Lower lobe of right lung (tissue), 2 donors: ENCODE data around the gene TIMM8A. TPM values are rescaled to one million over a fixed set of nuclear protein-coding genes. Genes with fewer than 3 reads are reported as not detected.

ENCODE experiments used
- ATAC-seq, 2 donors: fragments of 200-7000 bp; cut with Tn5 transposase; one replicate each; pipeline ENCODE4 v1.9.1; 2020 to 2022; ENCODE audit warnings: mild to moderate bottlenecking in 2 of 2, moderate library complexity in 2 of 2
- DNase-seq: peaks from one replicate; pipeline ENCODE4 v3.0.0-alpha.2; 2020
- H3K27ac ChIP-seq: fragments of 200-600 bp; one replicate; pipeline ENCODE4 v1.8.0; 2022
- H3K27me3 ChIP-seq: fragments of 200-600 bp; one replicate; pipeline ENCODE4 v1.8.0; 2022; ENCODE audit warnings: low read depth
- H3K36me3 ChIP-seq: fragments of 200-600 bp; one replicate; pipeline ENCODE4 v1.8.0; 2022; ENCODE audit warnings: mild to moderate bottlenecking
- H3K4me1 ChIP-seq: fragments of 200-600 bp; one replicate; pipeline ENCODE4 v1.8.0; 2022
- H3K4me3 ChIP-seq: fragments of 200-600 bp; one replicate; pipeline ENCODE4 v1.8.0; 2022; ENCODE audit warnings: mild to moderate bottlenecking
- H3K9me3 ChIP-seq: fragments of 200-600 bp; one replicate; pipeline ENCODE4 v1.8.0; 2022
- intact Hi-C: fragments of 100-400 bp; cut with DNase I; formaldehyde crosslinking; loops from one replicate; pipeline ENCODE4 v1.11.0; 2022
- total RNA-seq: library from RNA; stranded (reverse); fragmentation: NEBNext Ultra II Directional; extraction: Animal tissue kit (Norgen Biotek cat#: 25700); gene quantifications from one replicate; pipeline ENCODE4 v1.2.1, GENCODE V29; 2021
- TF ChIP-seq, protein P1 (sequence below): fragments of 200-600 bp; IDR thresholded peaks from one replicate; pipeline ENCODE4 v1.8.0; 2022; ENCODE audit warnings: antibody characterized with exemption, mild to moderate bottlenecking
- donor health status: DM: no; HTN: yes; CAD: no; lungs with severe emphysema.

Gene TIMM8A
- total RNA-seq, 1 donor from 2014 or later: 6.6 TPM

DNA sequence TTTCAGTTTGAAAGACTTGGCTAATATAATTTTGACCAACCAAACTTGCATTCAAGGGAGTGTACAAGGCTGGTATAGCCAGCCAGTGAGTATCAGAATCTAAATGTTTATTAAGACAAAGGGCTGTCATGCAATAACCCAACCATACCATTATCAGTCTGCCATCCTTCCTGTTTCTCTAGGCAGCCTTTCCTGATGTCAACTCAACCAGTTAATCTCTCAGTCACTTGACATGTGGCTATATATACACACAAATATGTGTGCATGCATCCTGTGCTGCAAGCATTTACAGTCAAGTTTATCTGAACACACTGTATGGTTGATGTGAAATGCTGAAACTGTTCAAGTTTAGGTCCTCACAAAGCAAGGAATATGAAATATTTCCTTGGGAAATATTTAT lies 20.3 kb upstream of the TIMM8A start:
- intact Hi-C loops: no loop called here
- DNase-seq: no peak
- Histone ChIP-seq H3K27me3 (no peaks in the 10 kb centered on the region), H3K9me3 (no peaks in the 10 kb centered on the region), H3K36me3 (no peaks in the 10 kb centered on the region), H3K4me3 (no peak overlapping the region), H3K27ac (no peak overlapping the region), H3K4me1 (no peaks in the 10 kb centered on the region)
- TF ChIP-seq, protein P1, sequence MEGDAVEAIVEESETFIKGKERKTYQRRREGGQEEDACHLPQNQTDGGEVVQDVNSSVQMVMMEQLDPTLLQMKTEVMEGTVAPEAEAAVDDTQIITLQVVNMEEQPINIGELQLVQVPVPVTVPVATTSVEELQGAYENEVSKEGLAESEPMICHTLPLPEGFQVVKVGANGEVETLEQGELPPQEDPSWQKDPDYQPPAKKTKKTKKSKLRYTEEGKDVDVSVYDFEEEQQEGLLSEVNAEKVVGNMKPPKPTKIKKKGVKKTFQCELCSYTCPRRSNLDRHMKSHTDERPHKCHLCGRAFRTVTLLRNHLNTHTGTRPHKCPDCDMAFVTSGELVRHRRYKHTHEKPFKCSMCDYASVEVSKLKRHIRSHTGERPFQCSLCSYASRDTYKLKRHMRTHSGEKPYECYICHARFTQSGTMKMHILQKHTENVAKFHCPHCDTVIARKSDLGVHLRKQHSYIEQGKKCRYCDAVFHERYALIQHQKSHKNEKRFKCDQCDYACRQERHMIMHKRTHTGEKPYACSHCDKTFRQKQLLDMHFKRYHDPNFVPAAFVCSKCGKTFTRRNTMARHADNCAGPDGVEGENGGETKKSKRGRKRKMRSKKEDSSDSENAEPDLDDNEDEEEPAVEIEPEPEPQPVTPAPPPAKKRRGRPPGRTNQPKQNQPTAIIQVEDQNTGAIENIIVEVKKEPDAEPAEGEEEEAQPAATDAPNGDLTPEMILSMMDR: no peak
- ATAC-seq: no peak

DNA sequence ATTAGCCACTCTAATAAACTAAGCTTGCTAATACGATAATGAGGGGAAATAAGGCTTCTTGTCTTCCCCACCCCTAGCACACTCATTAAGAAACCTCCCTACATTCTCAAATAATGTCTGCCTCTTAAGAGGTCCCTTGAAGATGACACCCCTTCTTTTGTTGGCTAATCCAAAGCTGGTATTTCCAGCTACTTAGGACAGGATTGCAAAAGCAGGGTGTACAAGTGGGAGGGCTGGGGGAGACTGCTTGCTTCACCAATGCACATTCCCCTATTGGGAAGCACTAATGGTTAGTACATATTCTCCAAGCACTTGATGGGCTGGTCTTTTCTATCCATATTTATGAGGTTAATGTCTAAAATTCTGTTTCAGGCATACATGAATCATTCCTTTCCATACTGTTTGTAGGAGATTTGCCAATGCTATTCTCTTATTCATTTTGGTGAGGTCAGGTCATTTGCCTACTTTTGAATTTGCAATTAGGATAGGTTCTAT lies 16.8 kb upstream of the TIMM8A start:
- ATAC-seq: no peak
- no peak for DNase-seq
- no peaks in the 10 kb centered on the region for H3K4me1 ChIP-seq
- H3K36me3 ChIP-seq: no peaks in the 10 kb centered on the region
- intact Hi-C loops: no loop called here
- no peaks in the 10 kb centered on the region for H3K27me3 ChIP-seq
- no peak overlapping the region for H3K4me3 ChIP-seq
- no peak overlapping the region for H3K27ac ChIP-seq
- TF ChIP-seq, protein P1: no peak
- H3K9me3 ChIP-seq: no peaks in the 10 kb centered on the region

DNA sequence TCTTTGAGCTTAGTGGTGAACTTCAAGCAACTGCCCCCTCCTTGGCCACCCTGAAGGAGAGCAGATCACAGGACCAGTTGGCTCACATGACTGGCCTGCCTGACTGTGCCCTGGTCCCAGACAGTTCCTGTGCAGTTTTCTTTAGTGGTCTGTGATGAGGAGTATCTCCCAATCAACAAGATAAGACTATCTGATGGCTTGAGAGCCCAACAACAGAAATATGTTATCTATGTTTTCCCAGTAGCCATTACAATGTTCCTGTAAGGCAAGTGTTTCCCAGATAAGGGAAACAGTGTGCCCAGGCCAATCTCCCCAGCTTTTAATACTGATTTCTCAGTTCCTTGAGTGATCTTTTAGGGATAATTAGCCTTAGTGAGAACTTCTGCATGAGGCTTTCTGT lies 14.2 kb upstream of the TIMM8A start:
- no peaks in the 10 kb centered on the region for H3K4me1 ChIP-seq
- ATAC-seq (no peak), DNase-seq (no peak)
- no peaks in the 10 kb centered on the region for H3K9me3 ChIP-seq
- intact Hi-C loops: no loop called here
- H3K36me3 ChIP-seq: no peaks in the 10 kb centered on the region
- no peak overlapping the region for H3K27ac ChIP-seq
- H3K4me3 ChIP-seq: no peak overlapping the region
- TF ChIP-seq, protein P1: no peak
- no peaks in the 10 kb centered on the region for H3K27me3 ChIP-seq

DNA sequence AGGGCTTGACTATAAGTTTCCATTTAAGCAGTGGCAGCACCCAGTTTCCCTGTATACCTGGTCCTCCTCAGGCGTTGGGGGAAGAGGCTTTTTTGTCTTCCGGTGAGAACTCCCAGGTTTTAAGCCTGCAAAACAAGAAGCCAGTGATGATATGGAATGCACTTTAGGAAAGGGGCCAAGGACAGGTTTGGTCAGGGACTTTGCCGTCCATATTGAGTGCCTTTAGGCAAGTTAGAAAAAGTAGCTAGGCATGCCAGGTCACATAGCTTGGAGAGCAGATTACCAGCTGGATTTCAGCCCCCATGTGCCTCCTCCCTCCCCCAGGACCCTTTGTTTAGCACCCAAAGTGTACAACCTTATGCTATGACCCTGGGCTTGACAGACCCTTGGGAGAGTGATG lies 13.6 kb upstream of the TIMM8A start:
- intact Hi-C loops: no loop called here
- DNase-seq (no peak), ATAC-seq (no peak)
- no peak overlapping the region for H3K4me3 ChIP-seq
- TF ChIP-seq, protein P1: no peak
- H3K27me3 ChIP-seq: no peaks in the 10 kb centered on the region
- H3K4me1 ChIP-seq: no peaks in the 10 kb centered on the region
- no peak overlapping the region for H3K27ac ChIP-seq
- no peaks in the 10 kb centered on the region for H3K36me3 ChIP-seq
- no peaks in the 10 kb centered on the region for H3K9me3 ChIP-seq

DNA sequence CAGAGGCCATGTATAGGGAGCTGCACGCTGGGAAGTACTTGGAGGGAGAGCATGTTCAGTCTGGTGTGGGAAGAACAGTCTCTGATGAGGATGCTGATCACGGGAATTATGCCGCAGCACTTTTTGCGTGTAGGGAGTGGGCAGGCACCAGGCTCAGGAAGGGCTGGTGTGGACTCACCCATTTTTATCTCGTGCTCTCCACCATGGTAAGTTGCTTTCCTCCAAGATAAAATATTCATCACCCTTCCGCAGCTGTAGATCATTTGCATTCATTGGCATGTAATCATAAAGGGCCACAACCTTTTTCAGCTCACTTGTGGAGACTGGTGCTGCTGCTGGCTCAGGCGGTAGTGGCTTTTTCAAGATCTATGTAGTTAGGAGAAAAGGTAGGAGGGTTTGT lies 11.8 kb upstream of the TIMM8A start:
- H3K9me3 ChIP-seq: no peaks in the 10 kb centered on the region
- H3K36me3 ChIP-seq: no peaks in the 10 kb centered on the region
- H3K27me3 ChIP-seq: no peaks in the 10 kb centered on the region
- TF ChIP-seq, protein P1: no peak
- intact Hi-C loops: no loop called here
- no peak overlapping the region for H3K27ac ChIP-seq
- no peaks in the 10 kb centered on the region for H3K4me1 ChIP-seq
- no peak for DNase-seq
- H3K4me3 ChIP-seq: no peak overlapping the region
- no peak for ATAC-seq

DNA sequence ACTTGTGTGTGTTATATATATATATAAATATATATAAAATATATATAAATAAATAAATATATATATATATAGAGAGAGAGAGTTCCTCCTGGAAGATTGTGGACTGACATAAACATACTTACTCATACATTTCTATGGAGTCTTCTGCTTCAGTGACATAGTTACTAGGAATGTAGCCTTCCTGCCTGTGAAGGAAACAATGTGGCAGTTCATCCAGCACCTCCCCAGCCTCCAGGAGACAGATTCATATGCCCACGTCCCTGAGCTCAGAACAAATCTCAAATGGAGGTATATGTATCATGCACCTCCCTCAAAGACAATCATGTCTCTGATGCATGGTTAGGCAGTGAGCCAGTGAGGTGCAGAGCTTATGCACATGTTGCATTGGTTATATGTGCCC lies 11.4 kb upstream of the TIMM8A start:
- ATAC-seq: no peak

More for the DNA sequence above, 11.4 kb upstream of the TIMM8A start:
- Histone ChIP-seq H3K4me3 (no peak overlapping the region), H3K9me3 (no peaks in the 10 kb centered on the region), H3K36me3 (no peaks in the 10 kb centered on the region), H3K4me1 (no peaks in the 10 kb centered on the region), H3K27me3 (no peaks in the 10 kb centered on the region), H3K27ac (no peak overlapping the region)
- TF ChIP-seq, protein P1: no peak
- intact Hi-C loops: no loop called here
- no peak for DNase-seq
